ENCODE results near the gene LRRC71. TPM values are rescaled to one million over a fixed set of nuclear protein-coding genes. Genes with fewer than 3 reads are reported as not detected.

The LRRC71 gene
- total RNA-seq, 1 experiment from 2014 or later, result not detected

- peak; percentile 65 for DNase-seq (ENCODE audit: low read depth)
Observed at GRCh38 chr1:156892190-156893047, 28.0 kb upstream of the LRRC71 start.

GRCh38 chr1:156893048-156893953 is 27.1 kb upstream of the LRRC71 start, which contains the start of gene PEAR1:
PEAR1 (plus strand) TSS chr1:156893718; CDS start chr1:156903927, 10,209 bp downstream.
- no peak for DNase-seq (ENCODE audit: low read depth)

GRCh38 chr1:156894001-156894400 is 26.4 kb upstream of the LRRC71 start:
- no peak for DNase-seq (ENCODE audit: low read depth)

- no peak for DNase-seq (ENCODE audit: low read depth)
Observed at GRCh38 chr1:156894711-156895454, 25.5 kb upstream of the LRRC71 start.

GRCh38 chr1:156895455-156895812 is 25.0 kb upstream of the LRRC71 start:
- DNase-seq (ENCODE audit: low read depth), result no peak

GRCh38 chr1:156895927-156896326 is 24.5 kb upstream of the LRRC71 start:
- DNase-seq (ENCODE audit: low read depth), result no peak

GRCh38 chr1:156896490-156897033 is 23.9 kb upstream of the LRRC71 start:
- DNase-seq (ENCODE audit: low read depth), result peak; percentile 85

- peak; percentile 77 for DNase-seq (ENCODE audit: low read depth)
Observed at GRCh38 chr1:156897078-156897825, 23.2 kb upstream of the LRRC71 start.

GRCh38 chr1:156898161-156898566 is 22.3 kb upstream of the LRRC71 start:
- DNase-seq (ENCODE audit: low read depth), result no peak

GRCh38 chr1:156898971-156899664 is 21.3 kb upstream of the LRRC71 start:
- DNase-seq (ENCODE audit: low read depth), result no peak

- no peak for DNase-seq (ENCODE audit: low read depth)
Observed at GRCh38 chr1:156899956-156900718, 20.3 kb upstream of the LRRC71 start.

GRCh38 chr1:156900896-156901589 is 19.4 kb upstream of the LRRC71 start:
- DNase-seq (ENCODE audit: low read depth), result no peak

GRCh38 chr1:156901590-156901900 is 18.9 kb upstream of the LRRC71 start:
- no peak for DNase-seq (ENCODE audit: low read depth)

GRCh38 chr1:156901966-156902915 is 18.2 kb upstream of the LRRC71 start:
- DNase-seq (ENCODE audit: low read depth), result no peak

GRCh38 chr1:156903328-156904091 is 16.9 kb upstream of the LRRC71 start:
- DNase-seq (ENCODE audit: low read depth), result no peak

GRCh38 chr1:156904187-156904959 is 16.1 kb upstream of the LRRC71 start:
- DNase-seq (ENCODE audit: low read depth), result no peak
